ENCODE data around the gene SPEN.

The SPEN gene

DNA sequence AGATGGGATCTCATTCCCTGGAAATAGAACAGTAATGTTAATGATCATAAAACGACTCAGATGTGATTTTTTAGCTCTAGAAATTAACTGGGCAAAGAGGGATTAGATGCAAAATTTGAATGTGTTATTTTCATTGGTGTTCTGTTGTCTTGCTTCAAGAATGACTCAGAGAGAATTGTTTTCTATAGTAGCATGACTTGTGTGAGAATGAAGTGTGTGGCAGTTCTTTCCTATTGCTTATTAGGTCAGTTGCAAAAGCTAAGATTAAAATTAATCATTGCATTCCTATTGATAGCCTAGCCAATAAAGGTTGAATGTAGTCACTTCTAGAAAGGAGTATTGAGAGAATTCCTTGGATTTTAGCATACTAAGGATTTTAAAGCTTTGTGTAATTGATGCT lies 22.9 kb downstream of the SPEN start:
- no peak overlapping the region for H3K27ac ChIP-seq
- no peak for TF ChIP-seq CTCF (conservative IDR thresholded peaks at IDR 0.05)
- TF ChIP-seq ZFX (IDR thresholded peaks at IDR 0.05) = no peak

GRCh38 chr1:15874471-15874870 lies 27.0 kb downstream of the SPEN start:
- no peak for TF ChIP-seq CTCF (conservative IDR thresholded peaks at IDR 0.05)
- TF ChIP-seq ZFX (IDR thresholded peaks at IDR 0.05) = no peak
- no peak overlapping the region for H3K27ac ChIP-seq

GRCh38 chr1:15876357-15877055 lies 29.0 kb downstream of the SPEN start:
- TF ChIP-seq CTCF (conservative IDR thresholded peaks at IDR 0.05) (no peak), ZFX (IDR thresholded peaks at IDR 0.05) (no peak)

DNA sequence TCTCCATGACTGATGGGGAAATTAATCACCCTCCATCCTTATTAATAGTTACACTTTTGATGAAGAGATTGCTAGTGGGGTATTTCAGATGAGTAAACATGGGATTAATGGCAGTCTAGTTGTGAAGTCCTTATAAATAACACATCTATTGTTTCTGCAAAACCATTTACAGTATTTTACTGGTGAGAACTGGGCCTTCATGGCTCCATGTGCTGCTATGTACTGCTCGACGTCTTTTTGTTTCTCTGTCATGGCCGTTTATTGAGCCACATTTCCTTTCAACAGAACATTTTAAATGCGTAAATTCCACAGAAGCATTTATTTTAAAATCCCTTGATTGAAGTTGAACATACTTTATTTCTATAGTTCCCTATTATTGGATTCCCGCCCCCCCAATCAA lies 34.5 kb downstream of the SPEN start:
- no peak for TF ChIP-seq ZFX (IDR thresholded peaks at IDR 0.05)
- H3K27ac ChIP-seq = no peak overlapping the region

More at GRCh38 chr1:15876357-15877055, 29.0 kb downstream of the SPEN start:
- H3K27ac ChIP-seq = no peak overlapping the region

DNA sequence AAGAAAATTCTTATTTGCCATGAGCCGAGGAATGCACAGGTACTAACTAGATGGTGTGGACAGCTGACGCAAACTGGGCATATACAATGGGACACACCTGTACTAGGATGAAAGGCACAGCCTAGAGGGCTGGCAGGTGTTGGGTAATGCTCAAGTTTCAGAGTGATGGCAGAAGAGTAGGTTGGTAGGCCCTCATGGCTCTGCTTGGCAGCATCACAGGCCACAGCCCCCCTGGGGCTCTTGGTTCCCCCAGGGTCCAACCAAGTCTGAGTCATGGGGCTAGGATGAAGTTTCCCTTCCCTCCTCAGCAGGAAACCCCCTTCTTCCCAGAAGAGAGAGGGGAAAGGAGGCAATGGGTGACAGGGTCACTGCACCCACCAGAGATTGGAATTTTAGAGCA lies 35.2 kb downstream of the SPEN start:
- no peak for TF ChIP-seq CTCF (conservative IDR thresholded peaks at IDR 0.05)
- TF ChIP-seq ZFX (IDR thresholded peaks at IDR 0.05) = no peak
- H3K27ac ChIP-seq = no peak overlapping the region

DNA sequence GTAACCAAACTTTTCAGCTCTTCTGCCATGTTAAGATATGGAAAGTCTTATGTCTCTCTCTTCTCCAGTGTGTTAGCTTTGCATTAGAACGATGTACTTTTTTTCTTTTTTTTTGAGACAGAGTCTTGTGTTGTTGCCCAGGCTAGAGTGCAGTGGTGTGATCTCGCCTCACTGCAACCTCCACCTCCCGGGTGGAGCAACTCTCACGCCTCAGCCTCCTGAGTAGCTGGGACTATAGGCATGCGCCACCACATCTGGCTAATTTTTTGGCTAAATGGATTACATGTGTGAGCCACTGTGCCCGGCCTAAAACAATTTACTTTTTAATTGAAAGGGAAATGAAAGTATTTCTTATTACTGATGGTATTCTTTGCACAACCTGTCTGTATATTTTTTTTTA lies 35.8 kb downstream of the SPEN start:
- H3K27ac ChIP-seq = no peak overlapping the region
- no peak for TF ChIP-seq ZFX (IDR thresholded peaks at IDR 0.05)
- TF ChIP-seq CTCF (conservative IDR thresholded peaks at IDR 0.05) = no peak

DNA sequence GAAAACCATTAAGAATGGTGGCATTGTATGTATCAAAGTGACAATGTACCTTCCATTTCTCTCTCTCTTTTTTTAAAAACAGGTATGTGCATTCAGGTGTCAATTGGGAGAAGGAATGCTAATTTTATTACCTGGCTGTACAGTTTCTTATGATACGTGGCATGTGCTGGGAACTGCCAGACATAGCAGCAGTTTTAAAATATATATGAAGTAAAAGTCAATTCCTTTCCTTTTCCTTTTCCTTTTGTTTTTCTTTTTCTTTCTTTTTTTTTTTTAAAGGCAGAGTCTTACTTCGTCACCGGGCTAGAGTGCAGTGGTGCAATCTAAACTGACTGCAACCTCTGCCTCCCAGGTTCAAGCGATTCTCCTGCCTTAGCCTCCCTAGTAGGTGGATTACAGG lies 37.0 kb downstream of the SPEN start:
- no peak for TF ChIP-seq ZFX (IDR thresholded peaks at IDR 0.05)
- TF ChIP-seq CTCF (conservative IDR thresholded peaks at IDR 0.05) = no peak
- no peak overlapping the region for H3K27ac ChIP-seq

- TF ChIP-seq ZFX (IDR thresholded peaks at IDR 0.05) (no peak), CTCF (conservative IDR thresholded peaks at IDR 0.05) (no peak)
- H3K27ac ChIP-seq = no peak overlapping the region
These were observed 37.8 kb downstream of the SPEN start for GRCh38 chr1:15885269-15885668.

Measured in C4-2B (cell line).